ENCODE results near the gene SIGLEC7.

The SIGLEC7 gene

DNA sequence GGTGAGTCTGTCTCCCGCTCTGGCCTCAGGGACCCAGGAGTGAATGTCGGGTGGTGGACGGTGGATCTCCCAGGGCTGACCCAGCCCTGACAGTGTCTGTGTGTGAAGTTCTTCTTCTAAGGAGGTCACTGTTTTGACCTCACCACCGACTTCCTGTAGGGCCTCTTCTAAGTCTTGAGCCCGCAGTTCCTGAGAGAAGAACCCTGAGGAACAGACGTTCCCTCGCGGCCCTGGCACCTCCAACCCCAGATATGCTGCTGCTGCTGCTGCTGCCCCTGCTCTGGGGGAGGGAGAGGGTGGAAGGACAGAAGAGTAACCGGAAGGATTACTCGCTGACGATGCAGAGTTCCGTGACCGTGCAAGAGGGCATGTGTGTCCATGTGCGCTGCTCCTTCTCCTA lies at the start of gene SIGLEC7:
Gene SIGLEC7, plus strand, starts transcription at position 183 of the 400 bp plus-strand sequence. Its CDS starts 69 bp downstream, at position 252.
- no peak for DNase-seq

GRCh38 chr19:51093101-51093500 lies 49.0 kb upstream of the SIGLEC7 start:
- DNase-seq: no peak

GRCh38 chr19:51093510-51094345 lies 48.4 kb upstream of the SIGLEC7 start:
- DNase-seq: no peak

DNA sequence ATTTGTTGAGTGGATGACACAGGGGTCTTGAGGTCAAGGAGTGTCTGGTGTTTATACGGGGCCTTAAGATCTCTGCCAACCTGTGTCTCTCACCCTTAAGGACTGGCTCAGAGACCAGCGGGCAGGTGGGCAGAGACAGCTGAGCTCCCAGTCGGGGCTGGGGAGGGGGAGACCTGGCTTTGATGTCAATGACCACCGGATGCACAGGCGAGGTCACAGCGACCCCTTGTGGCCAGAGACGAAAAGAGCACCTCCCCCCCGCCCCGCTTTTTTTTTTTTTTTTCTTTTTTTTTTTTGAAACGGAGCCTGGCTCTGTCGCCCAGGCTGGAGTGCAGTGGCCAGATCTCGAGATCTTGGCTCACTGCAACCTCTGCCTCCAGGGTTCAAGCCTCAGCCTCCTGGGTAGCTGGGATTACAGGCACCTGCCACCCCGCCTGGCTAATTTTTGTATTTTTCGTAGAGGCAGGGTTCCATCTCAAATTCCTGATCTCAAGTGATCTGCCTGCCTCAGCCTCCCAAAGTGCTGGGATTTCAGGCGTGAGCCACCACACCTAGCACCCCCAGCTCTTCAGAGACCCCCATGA lies 47.3 kb upstream of the SIGLEC7 start:
- DNase-seq: no peak

GRCh38 chr19:51096473-51097165 lies 45.5 kb upstream of the SIGLEC7 start:
- no peak for DNase-seq

- no peak for DNase-seq
These were observed 44.8 kb upstream of the SIGLEC7 start for GRCh38 chr19:51097166-51097738.

- no peak for DNase-seq
These were observed 44.3 kb upstream of the SIGLEC7 start for GRCh38 chr19:51097796-51098195.

DNA sequence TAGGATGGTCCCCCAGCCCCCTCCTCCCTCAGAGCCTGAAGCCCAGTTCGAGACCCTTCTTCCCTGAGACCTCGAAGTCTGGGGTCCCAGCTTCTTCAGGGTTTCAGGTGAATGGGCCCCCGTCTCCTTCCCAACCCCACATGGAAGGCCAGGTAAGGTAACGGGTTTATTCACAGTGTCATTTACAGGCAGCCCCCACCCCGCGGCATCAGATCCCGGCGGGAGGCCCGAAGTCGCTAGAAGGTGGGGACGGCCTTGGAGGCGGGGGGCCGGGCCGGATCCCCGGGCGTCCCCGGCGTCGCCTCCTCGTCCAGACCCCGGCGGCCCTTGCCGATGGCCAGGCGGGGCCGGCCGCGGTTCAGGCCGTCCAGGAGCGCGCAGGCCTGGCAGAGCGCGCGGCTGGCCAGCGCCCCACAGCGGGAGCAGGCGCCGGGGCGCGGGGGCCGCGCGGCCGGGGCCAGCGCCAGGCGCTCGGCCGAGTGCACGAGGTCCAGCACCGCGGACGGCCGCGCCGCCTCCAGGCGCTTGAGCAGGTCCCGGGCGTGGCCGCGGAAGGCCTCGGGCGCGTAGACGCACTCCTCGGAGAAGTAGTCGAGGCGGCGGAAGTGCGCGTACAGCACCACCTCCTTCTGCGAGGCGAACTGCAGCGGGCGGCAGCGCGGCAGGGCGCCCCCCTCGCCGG lies 43.6 kb upstream of the SIGLEC7 start:
- no peak for DNase-seq

- no peak for DNase-seq
These were observed 43.1 kb upstream of the SIGLEC7 start for GRCh38 chr19:51099047-51099382.

- no peak for DNase-seq
These were observed 41.5 kb upstream of the SIGLEC7 start for GRCh38 chr19:51100601-51101000.

- DNase-seq: no peak
These were observed 40.8 kb upstream of the SIGLEC7 start for GRCh38 chr19:51101171-51101865.

DNA sequence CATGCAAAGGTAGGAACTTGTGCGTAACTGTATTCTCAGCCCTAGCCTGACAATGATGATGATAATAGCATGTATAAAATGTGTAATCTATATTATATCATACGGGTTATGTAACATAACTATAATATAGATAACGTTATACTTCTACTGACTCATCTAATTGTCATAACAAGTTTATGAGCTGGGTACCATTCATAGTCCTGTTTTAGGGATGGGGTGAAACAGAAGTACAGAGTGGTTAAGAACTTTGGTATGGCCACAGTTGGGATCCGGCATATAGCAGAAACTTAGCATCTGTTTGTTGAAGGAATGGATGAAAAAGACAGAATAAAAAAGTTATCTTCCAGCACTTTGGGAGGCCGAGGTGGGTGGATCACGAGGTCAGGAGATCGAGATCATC lies 39.1 kb upstream of the SIGLEC7 start:
- no peak for DNase-seq

- DNase-seq: no peak
These were observed 38.2 kb upstream of the SIGLEC7 start for GRCh38 chr19:51103926-51104341.

DNA sequence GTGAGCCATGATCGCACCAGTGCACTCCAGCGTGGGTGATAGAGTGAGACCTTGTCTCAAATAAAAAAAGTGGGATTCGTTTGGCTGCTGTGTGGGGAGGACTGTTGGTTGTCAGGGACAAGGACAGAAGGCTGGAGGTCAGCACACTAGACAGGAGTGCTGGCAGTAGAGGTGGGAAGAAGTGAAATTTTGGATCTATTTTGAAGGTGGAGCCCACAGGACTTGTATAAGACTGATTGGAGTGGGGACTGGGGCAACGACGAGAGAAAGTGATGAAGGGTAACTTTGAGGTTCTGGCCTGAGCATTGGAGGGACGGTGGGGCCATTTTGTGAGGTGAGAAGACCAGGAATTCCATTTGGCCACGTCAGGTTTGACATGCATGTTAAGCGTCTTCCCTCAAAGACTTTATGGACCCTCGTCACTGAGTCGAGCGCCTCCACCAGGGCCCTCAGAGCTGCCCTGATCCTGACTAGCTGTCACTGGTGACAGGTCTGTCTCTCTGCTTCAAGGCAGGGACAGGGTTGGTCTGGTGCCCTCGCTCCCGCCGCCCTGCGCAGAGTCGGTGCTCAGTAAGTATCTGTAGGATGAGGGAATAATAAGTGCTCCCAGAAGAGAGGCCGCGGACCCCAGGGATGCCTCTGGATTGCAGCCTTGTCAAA lies 34.6 kb upstream of the SIGLEC7 start:
- no peak for DNase-seq

DNA sequence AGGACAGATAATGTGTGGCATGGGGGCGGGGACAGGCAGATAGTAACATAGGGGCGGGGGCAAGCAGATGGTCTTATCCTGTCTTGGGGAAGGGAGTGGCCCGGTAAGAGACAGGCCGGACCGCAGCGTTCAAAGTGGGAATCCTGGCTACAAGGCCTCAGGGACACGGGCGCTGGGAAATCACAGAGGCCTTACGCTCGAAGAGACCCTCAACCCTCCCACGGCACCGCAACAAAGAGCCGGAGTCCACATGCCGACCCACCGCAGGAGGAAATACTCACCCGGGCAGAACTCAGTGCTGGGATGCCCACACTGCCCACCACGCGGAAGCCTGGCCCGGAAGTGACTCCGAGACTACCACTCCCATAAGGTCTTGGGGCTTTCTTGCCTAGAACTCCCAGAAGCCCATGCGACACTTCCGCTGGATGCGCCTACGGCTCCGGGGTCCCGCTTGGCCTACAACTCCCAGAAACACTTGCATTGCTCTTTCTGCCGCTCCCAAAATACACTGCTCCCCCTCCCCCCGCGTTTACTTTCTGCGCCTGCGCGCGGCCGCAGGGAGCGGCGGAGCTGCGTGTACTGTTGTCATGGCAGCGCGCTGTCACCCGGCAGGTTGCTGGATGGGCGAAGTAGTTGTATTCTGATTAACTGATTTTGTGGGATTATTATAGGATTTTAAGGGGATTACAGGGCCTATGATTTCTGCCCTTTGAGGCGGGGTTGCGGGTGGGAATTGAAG lies 33.9 kb upstream of the SIGLEC7 start, which contains the start of gene CTU1:
Gene CTU1, minus strand, starts transcription at position 344 of the 739 bp plus-strand sequence. CDS start 3,840 bp downstream, outside the sequence.
- DNase-seq: peak; percentile 97

- DNase-seq: no peak
These were observed 33.3 kb upstream of the SIGLEC7 start for GRCh38 chr19:51108805-51109146.

DNA sequence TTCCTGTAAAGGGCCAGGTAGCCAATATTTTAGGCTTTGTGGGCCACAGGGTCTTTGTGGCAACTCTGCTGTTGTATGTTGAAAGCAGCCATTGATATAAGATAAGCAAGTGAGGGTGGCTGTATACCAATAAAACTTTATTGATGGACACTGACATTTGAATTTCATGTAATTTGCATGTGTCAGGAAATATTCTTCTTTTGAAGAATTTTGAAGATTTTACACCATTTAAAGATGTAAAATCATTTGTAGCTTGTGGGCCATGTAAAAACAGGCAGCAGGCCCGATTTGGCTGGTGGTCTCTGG lies 31.5 kb upstream of the SIGLEC7 start:
- no peak for DNase-seq

GRCh38 chr19:51111606-51112005 lies 30.5 kb upstream of the SIGLEC7 start:
- DNase-seq: no peak

- no peak for DNase-seq
These were observed 27.9 kb upstream of the SIGLEC7 start for GRCh38 chr19:51114087-51114729.

- DNase-seq: no peak
These were observed 25.3 kb upstream of the SIGLEC7 start for GRCh38 chr19:51116736-51117286.

All from NCI-H1048 (cell line).